ENCODE measurements around the gene GBF1. TPM values are rescaled to one million over a fixed set of nuclear protein-coding genes. Genes with fewer than 3 reads are reported as not detected.

The GBF1 gene
- total RNA-seq, 1 experiment from 2014 or later, result 23.7 TPM

GRCh38 chr10:102280397-102281101, 35.2 kb downstream of the GBF1 start:
- Histone ChIP-seq H2BK12ac (ENCODE audit: insufficient read length, low read depth, low read length) (no peak overlapping the region), H2BK120ac (ENCODE audit: low read depth, low read length, poor library complexity, severe bottlenecking) (no peak overlapping the region), H4K5ac (ENCODE audit: insufficient read length, low read depth, low read length) (no peak overlapping the region), H3K14ac (ENCODE audit: insufficient read depth, low read length) (no peak overlapping the region), H2BK20ac (ENCODE audit: low read depth, low read length, poor library complexity, severe bottlenecking) (no peak overlapping the region), H4K8ac (replicated peaks; ENCODE audit: insufficient read length, low read depth, low read length) (no peak overlapping the region), H3K23me2 (ENCODE audit: insufficient read length, low read depth, low read length, poor library complexity, severe bottlenecking) (no peaks in the 10 kb centered on the region), H2BK5ac (ENCODE audit: insufficient read length, low read length) (no peak overlapping the region), H4K20me1 (ENCODE audit: control insufficient read depth, insufficient read depth, insufficient read length) (no peaks in the 10 kb centered on the region), H3K27ac (ENCODE audit: insufficient read length, low read depth, low read length) (no peak overlapping the region), H3K9me3 (ENCODE audit: control insufficient read depth, low read depth, low read length) (no peaks in the 10 kb centered on the region), H3K4ac (ENCODE audit: low read depth, low read length) (no peak overlapping the region), H3K79me2 (ENCODE audit: insufficient read depth, low read length) (no peaks in the 10 kb centered on the region), H2BK15ac (ENCODE audit: low read depth, low read length) (no peak overlapping the region), H3K9ac (ENCODE audit: extremely low read depth, insufficient read length, low read length) (no peak overlapping the region), H3K4me1 (ENCODE audit: insufficient read depth, low read length) (no peaks in the 10 kb centered on the region), H3K4me2 (ENCODE audit: insufficient read depth, insufficient read length, low read length) (no peak overlapping the region), H2AFZ (ENCODE audit: low read length) (no peak overlapping the region), H3K18ac (ENCODE audit: insufficient read length, low read depth, low read length) (no peak overlapping the region), H4K91ac (ENCODE audit: insufficient read length, low read depth, low read length) (no peak overlapping the region), H3K56ac (ENCODE audit: insufficient read length, low read depth, low read length) (no peak overlapping the region), H3K27me3 (ENCODE audit: insufficient read depth, low read length) (no peaks in the 10 kb centered on the region), H3T11ph (ENCODE audit: low read length) (no peak overlapping the region), H3K23ac (ENCODE audit: insufficient read length, low read depth, low read length) (no peak overlapping the region), H3K79me1 (ENCODE audit: insufficient read depth, low read depth, low read length, poor library complexity, severe bottlenecking) (no peaks in the 10 kb centered on the region), H2AK5ac (ENCODE audit: insufficient read length, low read length) (no peak overlapping the region)
- H3K36me3 Mint-ChIP-seq (ENCODE audit: insufficient read depth in 1 of 3, low read depth in 3 of 3), result no peaks in the 10 kb centered on the region
- no peaks in the 10 kb centered on the region for H3K27me3 Mint-ChIP-seq (ENCODE audit: low read depth)
- no peak overlapping the region for H3K4me3 Mint-ChIP-seq
- no peaks in the 10 kb centered on the region for H3K4me1 Mint-ChIP-seq
- H3K27ac Mint-ChIP-seq, result no peak overlapping the region
- no peaks in the 10 kb centered on the region for H3K9me3 Mint-ChIP-seq
- no peak for DNase-seq
- no peak for TF ChIP-seq CTCF (conservative IDR thresholded peaks at IDR 0.05)
- WGBS (ENCODE audit: extremely low coverage, insufficient read length, low lambda C conversion rate), result no CpG with 5 or more reads among the region's 3 CpGs
